OCI-LY7 (cell line): Measurements from ENCODE around the gene SLC17A9. TPM values are rescaled to one million over a fixed set of nuclear protein-coding genes. Genes with fewer than 3 reads are reported as not detected.
A peak's percentile ranks its signal among the peaks of the same experiment; 100 is the strongest.

ENCODE experiments used
- BruUV-seq: library from RNA; stranded (reverse); fragments of 400-500 nt; replicated peaks from 2 replicates; lab custom pipeline; 2021; lab: Mats Ljungman, UMichigan
- CTCF ChIA-PET: fragments of 300-600 bp; sonication (Branson Sonifier 250); formaldehyde crosslinking; loops from one replicate; lab custom pipeline; 2022; ENCODE audit warnings: antibody characterized with exemption; ENCODE audit not compliant: unreplicated experiment; lab: Charles Lee
- POLR2A ChIA-PET: fragments of 300-600 bp; sonication (Branson Sonifier 250); formaldehyde crosslinking; loops from one replicate; lab custom pipeline; 2022; ENCODE audit warnings: antibody characterized with exemption; lab: Charles Lee
- DNase-seq: peaks from one replicate; pipeline ENCODE4 v3.0.0-alpha.2; 2015; ENCODE audit warnings: low spot score
- H2AFZ ChIP-seq: fragments of 200-600 bp; sonication (generic), shearing (Covaris generic); 2 replicates; pipeline ENCODE4 v1.6.1; 2014; ENCODE audit warnings: mild to moderate bottlenecking, antibody characterized with exemption, low read length, moderate library complexity
- H3K27ac ChIP-seq: fragments of 200-600 bp; sonication (generic); 2 replicates; pipeline ENCODE4 v1.5.1; 2014; ENCODE audit warnings: mixed run types, low read depth, mild to moderate bottlenecking, moderate library complexity, low read length, inconsistent platforms; ENCODE audit not compliant: poor library complexity, severe bottlenecking
- H3K36me3 ChIP-seq: fragments of 200-600 bp; sonication (generic); 2 replicates; pipeline ENCODE4 v1.6.1; 2014; ENCODE audit warnings: mild to moderate bottlenecking, antibody characterized with exemption, low read length, moderate library complexity, mixed read lengths; ENCODE audit not compliant: insufficient read depth
- H3K4me1 ChIP-seq: fragments of 200-600 bp; sonication (generic); 2 replicates; pipeline ENCODE4 v1.5.1; 2014; ENCODE audit warnings: mild to moderate bottlenecking, low read length; ENCODE audit not compliant: insufficient read depth, poor library complexity, severe bottlenecking
- H3K4me2 ChIP-seq: fragments of 200-600 bp; sonication (generic); 2 replicates; pipeline ENCODE4 v1.6.1; 2014; ENCODE audit warnings: mild to moderate bottlenecking, low read length
- H3K4me3 ChIP-seq: fragments of 200-600 bp; sonication (generic); 2 replicates; pipeline ENCODE4 v1.5.1; 2014; ENCODE audit warnings: mild to moderate bottlenecking, low read depth, low read length; ENCODE audit not compliant: poor library complexity, severe bottlenecking
- H3K79me2 ChIP-seq: fragments of 200-600 bp; sonication (generic); 2 replicates; pipeline ENCODE4 v1.6.1; 2016; ENCODE audit warnings: low read depth, mild to moderate bottlenecking, low read length, moderate library complexity, mixed read lengths; ENCODE audit not compliant: insufficient read depth
- H3K9me2 ChIP-seq: fragments of 200-600 bp; sonication (generic); 2 replicates; pipeline ENCODE4 v1.6.1; 2016; ENCODE audit warnings: mild to moderate bottlenecking, low read length, mixed read lengths; ENCODE audit not compliant: insufficient read depth
- H3K9me3 ChIP-seq: fragments of 200-600 bp; sonication (generic); 2 replicates; pipeline ENCODE4 v1.6.1; 2014; ENCODE audit warnings: mild to moderate bottlenecking, mixed run types, low read length, mixed read lengths
- H4K20me1 ChIP-seq: fragments of 200-600 bp; sonication (generic); 2 replicates; pipeline ENCODE4 v1.6.1; 2014; ENCODE audit warnings: mild to moderate bottlenecking, antibody characterized with exemption, low read length, moderate library complexity, mixed read lengths; ENCODE audit not compliant: insufficient read depth
- EZH2phosphoT487 ChIP-seq: fragments of 200-600 bp; sonication (generic); IDR thresholded peaks from 2 replicates; pipeline ENCODE4 v1.6.1; 2018; ENCODE audit warnings: low read depth, borderline replicate concordance, mild to moderate bottlenecking, mixed run types, antibody characterized with exemption, low read length, moderate library complexity, mixed read lengths
- intact Hi-C: fragments of 100-400 bp; cut with micrococcal nuclease; formaldehyde crosslinking; loops from one replicate; pipeline ENCODE4 v1.10.0; 2022; ENCODE audit not compliant: unreplicated experiment
- total RNA-seq, 2 experiments: library from RNA; depleted of rRNA in 1 of 2; stranded (reverse); fragments of >200 nt in 1 of 2; shearing (Covaris generic) in 1 of 2; gene quantifications; 2 replicates each; pipeline ENCODE4 v1.2.3, GENCODE V29; 2014 to 2022
- TF ChIP-seq, protein P1 (sequence below): fragments of 200-600 bp; sonication (generic); conservative IDR thresholded peaks from 2 replicates; pipeline ENCODE4 v1.5.1; 2014; ENCODE audit warnings: mild to moderate bottlenecking, antibody characterized with exemption, low read length, moderate library complexity, mixed read lengths

Gene SLC17A9
- total RNA-seq, 2 experiments from 2014 or later: 2.0 to 8.1 TPM

DNA sequence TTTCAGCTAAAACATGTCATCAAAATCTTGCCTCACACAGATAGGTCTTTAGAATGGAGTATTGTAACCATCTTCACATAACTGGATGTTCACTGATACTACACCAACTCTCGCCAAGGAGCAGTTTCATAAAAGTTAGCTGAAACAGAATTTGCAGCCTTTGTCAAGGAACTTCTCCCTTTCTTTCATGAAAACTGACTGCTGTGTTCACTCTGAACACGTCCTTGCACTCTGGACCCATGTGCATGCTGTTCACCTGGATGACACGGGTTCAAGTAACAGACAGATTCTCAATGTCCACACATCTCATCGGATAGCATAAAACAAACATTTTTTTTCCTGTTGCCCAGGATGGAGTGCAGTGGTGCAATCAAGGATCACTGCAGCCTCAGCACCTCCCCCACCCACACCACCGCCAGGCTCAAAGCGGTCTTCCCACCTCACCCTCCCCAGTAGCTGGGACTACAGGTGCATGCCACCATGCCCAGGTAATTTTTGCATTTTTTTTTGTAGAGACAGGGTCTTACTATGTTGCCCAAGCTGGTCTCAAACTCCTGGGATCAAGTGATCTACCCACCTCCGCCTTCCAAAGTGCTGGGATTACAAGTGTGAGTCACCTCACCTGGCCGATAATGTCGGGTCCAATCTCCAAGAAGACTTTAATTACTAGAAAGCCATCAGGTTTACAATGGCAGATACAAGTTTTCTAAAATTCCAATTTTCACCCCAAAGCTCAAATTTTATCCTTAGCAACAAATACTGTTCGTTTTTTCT lies 35.6 kb upstream of the SLC17A9 start:
- H3K9me2 ChIP-seq: no peaks in the 10 kb centered on the region
- CTCF ChIA-PET: no interaction called here
- peak overlapping the region; percentile 72 for H3K4me2 ChIP-seq
- H3K4me3 ChIP-seq: no peak overlapping the region
- no peak for TF ChIP-seq EZH2phosphoT487
- TF ChIP-seq, protein P1, sequence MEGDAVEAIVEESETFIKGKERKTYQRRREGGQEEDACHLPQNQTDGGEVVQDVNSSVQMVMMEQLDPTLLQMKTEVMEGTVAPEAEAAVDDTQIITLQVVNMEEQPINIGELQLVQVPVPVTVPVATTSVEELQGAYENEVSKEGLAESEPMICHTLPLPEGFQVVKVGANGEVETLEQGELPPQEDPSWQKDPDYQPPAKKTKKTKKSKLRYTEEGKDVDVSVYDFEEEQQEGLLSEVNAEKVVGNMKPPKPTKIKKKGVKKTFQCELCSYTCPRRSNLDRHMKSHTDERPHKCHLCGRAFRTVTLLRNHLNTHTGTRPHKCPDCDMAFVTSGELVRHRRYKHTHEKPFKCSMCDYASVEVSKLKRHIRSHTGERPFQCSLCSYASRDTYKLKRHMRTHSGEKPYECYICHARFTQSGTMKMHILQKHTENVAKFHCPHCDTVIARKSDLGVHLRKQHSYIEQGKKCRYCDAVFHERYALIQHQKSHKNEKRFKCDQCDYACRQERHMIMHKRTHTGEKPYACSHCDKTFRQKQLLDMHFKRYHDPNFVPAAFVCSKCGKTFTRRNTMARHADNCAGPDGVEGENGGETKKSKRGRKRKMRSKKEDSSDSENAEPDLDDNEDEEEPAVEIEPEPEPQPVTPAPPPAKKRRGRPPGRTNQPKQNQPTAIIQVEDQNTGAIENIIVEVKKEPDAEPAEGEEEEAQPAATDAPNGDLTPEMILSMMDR: no peak
- H3K36me3 ChIP-seq: peaks cover 36% of the 10 kb centered on the region
- no TSS peak for BruUV-seq
- peaks cover 56% of the 10 kb centered on the region for H4K20me1 ChIP-seq
- POLR2A ChIA-PET: interaction anchor here (0.7 to 1.8 kb wide), 2 partner anchors 10 to 16 kb away, joined by 5 read pairs; no protein-coding TSS in a partner anchor
- H2AFZ ChIP-seq: no peak overlapping the region
- peaks cover 100% of the 10 kb centered on the region for H3K79me2 ChIP-seq
- H3K9me3 ChIP-seq: no peaks in the 10 kb centered on the region
- DNase-seq: no peak
- peaks cover 66% of the 10 kb centered on the region for H3K4me1 ChIP-seq
- intact Hi-C loops: no loop called here
- no peak overlapping the region for H3K27ac ChIP-seq

DNA sequence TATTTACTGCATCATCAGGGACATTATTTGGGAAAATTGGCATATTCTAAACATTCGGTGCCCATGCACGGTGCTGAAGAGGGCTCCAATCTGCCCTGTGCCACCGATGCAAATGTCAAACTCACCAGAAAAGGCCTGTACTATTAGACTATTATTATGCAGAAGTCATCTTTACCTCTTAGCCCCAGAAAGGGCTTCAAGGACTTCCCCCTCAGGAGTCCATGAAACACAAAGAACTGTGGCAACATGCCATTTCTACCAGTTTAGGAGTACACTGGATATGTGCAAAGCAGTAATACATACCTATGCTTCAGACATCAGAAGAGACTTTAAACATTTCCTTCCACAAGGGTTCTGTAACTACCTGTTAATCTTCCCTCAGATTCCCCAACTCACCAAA lies 34.8 kb upstream of the SLC17A9 start:
- peaks cover 60% of the 10 kb centered on the region for H4K20me1 ChIP-seq
- POLR2A ChIA-PET: interaction anchor here (1.8 kb wide), 1 partner anchor 9 kb away, joined by 5 read pairs; no protein-coding TSS in a partner anchor
- peak overlapping the region; percentile 61 for H3K27ac ChIP-seq
- H3K9me3 ChIP-seq: no peaks in the 10 kb centered on the region
- peak overlapping the region; percentile 48 for H3K4me3 ChIP-seq
- no peaks in the 10 kb centered on the region for H3K9me2 ChIP-seq
- H3K4me2 ChIP-seq: peak overlapping the region; percentile 72
- TF ChIP-seq EZH2phosphoT487: no peak
- TF ChIP-seq, protein P1: no peak
- H3K36me3 ChIP-seq: peaks cover 28% of the 10 kb centered on the region
- intact Hi-C loops: loop anchor here (1.0 to 2.0 kb wide), 2 partner anchors 17 to 37 kb away; no protein-coding TSS in a partner anchor
- peaks cover 75% of the 10 kb centered on the region for H3K4me1 ChIP-seq
- H2AFZ ChIP-seq: no peak overlapping the region
- no TSS peak for BruUV-seq
- DNase-seq: no peak
- peaks cover 100% of the 10 kb centered on the region for H3K79me2 ChIP-seq
- CTCF ChIA-PET: no interaction called here
